AG10803 (cell line): ENCODE results near the gene PPP4R2.
A peak's percentile ranks its signal among the peaks of the same experiment; 100 is the strongest.

Source experiments
- DNase-seq: peaks from one replicate; pipeline ENCODE4 v3.0.0; 2010; ENCODE audit warnings: low read depth
- H3K4me3 ChIP-seq: 2 replicates; pipeline ENCODE4 v1.5.1; 2011; ENCODE audit warnings: mild to moderate bottlenecking, low read length, control low read depth
- TF ChIP-seq, protein P1 (sequence below): conservative IDR thresholded peaks from 2 replicates; pipeline ENCODE4 v1.5.1; 2011; ENCODE audit warnings: mild to moderate bottlenecking, low read length, control low read depth, inconsistent platforms

PPP4R2 gene

DNA sequence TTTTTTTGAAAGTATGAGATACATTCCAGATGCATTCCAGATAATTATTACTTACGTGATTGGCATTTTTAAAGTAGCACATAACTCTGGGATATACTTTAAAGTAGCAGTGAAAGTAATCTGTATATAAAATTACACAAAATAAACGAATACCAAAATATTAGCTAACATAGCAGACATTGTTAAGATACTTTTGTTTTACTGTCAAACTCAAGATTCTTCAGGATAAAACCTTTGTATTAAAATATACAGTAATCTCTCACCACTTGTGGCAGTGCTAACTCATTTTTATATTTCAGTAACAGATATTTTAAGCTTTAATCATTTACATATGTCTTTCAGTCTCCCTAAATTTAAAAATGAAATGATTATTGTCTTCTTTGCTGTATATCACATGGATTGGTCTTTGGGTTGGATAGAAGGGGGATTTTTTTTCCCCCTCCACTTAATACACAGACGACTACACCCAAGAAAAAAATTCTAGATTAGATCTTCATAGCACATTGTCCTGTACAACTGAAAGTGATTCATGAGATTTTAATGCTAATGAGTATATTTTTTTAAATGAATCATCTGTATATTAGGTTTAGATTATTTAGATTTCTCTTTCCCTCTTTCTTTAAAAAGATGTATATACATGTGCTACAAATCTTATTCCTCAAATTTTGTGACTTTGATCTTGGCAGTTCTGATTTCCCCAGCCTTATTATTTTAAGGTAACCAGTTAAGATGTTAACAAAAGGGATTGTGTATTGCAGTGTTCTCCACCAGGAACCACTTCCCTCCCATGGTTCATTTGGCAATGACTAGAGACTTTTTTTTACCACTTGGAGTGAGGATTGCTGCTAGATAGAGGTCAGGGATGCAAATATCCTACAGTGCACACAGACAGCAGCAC lies 40.3 kb downstream of the PPP4R2 start:
- peak; percentile 33 for DNase-seq
- TF ChIP-seq, protein P1, sequence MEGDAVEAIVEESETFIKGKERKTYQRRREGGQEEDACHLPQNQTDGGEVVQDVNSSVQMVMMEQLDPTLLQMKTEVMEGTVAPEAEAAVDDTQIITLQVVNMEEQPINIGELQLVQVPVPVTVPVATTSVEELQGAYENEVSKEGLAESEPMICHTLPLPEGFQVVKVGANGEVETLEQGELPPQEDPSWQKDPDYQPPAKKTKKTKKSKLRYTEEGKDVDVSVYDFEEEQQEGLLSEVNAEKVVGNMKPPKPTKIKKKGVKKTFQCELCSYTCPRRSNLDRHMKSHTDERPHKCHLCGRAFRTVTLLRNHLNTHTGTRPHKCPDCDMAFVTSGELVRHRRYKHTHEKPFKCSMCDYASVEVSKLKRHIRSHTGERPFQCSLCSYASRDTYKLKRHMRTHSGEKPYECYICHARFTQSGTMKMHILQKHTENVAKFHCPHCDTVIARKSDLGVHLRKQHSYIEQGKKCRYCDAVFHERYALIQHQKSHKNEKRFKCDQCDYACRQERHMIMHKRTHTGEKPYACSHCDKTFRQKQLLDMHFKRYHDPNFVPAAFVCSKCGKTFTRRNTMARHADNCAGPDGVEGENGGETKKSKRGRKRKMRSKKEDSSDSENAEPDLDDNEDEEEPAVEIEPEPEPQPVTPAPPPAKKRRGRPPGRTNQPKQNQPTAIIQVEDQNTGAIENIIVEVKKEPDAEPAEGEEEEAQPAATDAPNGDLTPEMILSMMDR: no peak
- no peak overlapping the region for H3K4me3 ChIP-seq

DNA sequence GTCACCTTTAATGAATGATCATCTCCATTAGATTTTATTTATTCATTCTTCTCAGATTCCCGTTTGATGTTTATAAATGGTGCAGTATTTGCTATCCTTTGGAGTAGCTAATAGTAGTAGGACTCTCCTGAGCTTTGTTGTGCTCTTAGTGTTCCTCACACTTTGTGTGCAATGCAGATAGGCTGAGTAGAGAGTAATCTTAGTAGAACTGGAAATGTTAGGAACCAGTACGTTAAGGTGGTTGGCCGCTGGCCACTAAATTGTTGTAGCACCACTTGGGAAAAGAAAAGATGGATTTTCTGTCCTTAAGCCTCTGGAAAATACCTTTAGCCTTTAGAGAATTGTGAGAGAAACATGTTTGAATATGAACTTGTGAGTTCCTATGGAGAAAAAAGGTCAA lies 44.9 kb downstream of the PPP4R2 start:
- TF ChIP-seq, protein P1: no peak
- H3K4me3 ChIP-seq: no peak overlapping the region
- DNase-seq: no peak

DNA sequence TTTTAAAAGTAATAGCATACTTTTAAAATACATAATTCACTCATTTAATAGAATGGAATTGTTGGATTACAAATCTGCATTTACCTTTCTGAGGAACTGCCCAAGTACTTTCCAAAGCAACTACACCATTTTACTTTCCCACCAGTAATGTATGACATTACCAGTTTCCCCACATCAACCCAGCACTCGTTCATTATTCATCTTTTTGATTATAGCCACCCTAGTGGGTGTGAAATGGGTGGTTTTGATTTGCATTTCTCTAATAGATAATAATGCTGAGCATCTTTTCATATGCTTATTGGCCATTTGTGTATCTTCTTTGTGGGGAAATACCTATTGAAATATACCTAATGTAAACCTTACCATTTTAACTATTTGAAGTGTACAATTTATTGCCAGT lies 46.8 kb downstream of the PPP4R2 start:
- TF ChIP-seq, protein P1: no peak
- DNase-seq: no peak
- no peak overlapping the region for H3K4me3 ChIP-seq

DNA sequence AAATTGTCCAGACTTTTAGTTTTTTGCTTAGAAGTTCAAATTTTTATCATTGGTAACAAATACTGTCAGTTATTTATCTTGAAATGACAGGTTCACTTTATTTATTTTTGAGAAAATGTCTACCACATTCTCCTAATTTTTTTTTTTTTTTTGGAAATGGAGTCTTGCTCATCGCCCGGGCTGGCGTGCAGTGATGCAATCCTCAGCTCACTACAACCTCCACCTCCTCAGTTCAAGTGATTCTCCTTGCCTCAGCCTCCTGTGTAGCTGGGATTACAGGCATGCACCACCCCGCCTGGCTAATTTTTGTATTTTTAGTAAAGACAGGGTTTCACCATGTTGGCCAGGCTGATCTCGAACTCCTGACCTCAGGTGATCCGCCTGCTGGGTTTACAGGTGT lies 48.8 kb downstream of the PPP4R2 start:
- no peak for DNase-seq
- TF ChIP-seq, protein P1: no peak
- H3K4me3 ChIP-seq: no peak overlapping the region

DNA sequence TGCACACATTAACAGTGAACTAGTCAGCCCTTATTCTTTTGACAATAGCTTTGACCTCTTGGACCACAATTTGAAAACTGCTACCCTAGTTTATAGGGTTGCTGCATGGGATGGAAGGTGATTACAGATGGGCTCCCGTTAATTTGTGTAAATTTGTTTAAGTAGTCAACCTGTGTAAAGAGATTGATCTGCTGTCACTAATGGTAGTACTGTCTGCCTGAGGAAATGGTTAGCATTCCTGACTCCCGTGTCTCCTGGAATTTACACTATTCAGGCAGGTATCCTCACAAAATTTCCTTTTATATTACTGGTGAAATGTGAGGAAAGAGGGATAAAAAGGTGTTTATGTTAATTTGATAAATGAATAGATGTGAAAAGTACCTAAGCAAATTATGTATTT lies 49.6 kb downstream of the PPP4R2 start:
- H3K4me3 ChIP-seq: no peak overlapping the region
- no peak for DNase-seq
- TF ChIP-seq, protein P1: no peak

DNA sequence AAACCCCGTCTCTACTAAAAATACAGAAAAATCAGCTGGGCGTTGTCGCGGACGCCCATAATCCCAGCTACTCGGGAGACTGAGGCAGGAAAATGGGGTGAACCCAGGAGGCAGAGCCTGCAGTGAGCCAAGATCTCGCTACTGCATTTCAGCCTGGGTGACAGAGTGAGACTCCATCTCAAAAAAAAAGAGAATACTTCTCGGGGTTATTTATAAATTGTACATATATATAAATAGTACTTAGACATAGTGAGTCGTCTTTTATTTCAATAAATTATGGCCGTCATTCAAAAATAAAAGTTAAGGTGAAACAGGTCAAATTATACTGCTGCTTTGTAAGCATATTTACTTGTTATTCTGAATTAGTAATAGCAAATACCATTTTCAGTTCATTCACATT lies 52.7 kb downstream of the PPP4R2 start:
- no peak for DNase-seq
- TF ChIP-seq, protein P1: no peak
- no peak overlapping the region for H3K4me3 ChIP-seq

DNA sequence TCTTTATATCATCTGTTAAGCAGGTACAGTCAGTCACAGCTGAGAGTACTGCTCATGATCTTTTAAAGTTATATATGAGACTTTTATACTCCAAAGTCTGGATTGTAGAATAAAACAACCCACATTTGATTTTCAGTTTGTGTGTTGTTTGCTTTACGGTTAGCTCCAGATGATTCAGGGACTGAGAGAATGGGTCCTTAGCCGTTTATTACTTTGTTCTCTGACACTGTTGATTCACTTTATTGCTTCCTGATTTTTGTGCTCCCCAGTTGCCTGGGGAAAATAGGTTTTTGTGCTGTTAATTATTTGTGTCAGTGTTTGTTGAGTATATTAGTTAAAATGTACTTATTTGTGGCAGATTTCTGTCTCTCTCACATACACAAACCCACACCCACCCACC lies 56.2 kb downstream of the PPP4R2 start:
- DNase-seq: no peak
- H3K4me3 ChIP-seq: no peak overlapping the region
- TF ChIP-seq, protein P1: no peak
